Fibroblast of pulmonary artery (primary cell): Measurements from ENCODE around the gene KHDRBS1.

Experiments used
- DNase-seq: peaks from one replicate; pipeline ENCODE4 v3.0.0-alpha.2; 2010; ENCODE audit warnings: low read depth
- H3K4me3 ChIP-seq: replicated peaks from 2 replicates; pipeline ENCODE4 v1.5.1; 2011; ENCODE audit warnings: low read depth, mild to moderate bottlenecking, control low read depth, low read length, moderate library complexity
- TF ChIP-seq, protein P1 (sequence below): IDR thresholded peaks from 2 replicates; pipeline ENCODE4 v1.5.1; 2011; ENCODE audit warnings: mild to moderate bottlenecking, control low read depth, low read length, inconsistent platforms; ENCODE audit errors: missing control alignments

The KHDRBS1 gene, protein sequence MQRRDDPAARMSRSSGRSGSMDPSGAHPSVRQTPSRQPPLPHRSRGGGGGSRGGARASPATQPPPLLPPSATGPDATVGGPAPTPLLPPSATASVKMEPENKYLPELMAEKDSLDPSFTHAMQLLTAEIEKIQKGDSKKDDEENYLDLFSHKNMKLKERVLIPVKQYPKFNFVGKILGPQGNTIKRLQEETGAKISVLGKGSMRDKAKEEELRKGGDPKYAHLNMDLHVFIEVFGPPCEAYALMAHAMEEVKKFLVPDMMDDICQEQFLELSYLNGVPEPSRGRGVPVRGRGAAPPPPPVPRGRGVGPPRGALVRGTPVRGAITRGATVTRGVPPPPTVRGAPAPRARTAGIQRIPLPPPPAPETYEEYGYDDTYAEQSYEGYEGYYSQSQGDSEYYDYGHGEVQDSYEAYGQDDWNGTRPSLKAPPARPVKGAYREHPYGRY

DNA sequence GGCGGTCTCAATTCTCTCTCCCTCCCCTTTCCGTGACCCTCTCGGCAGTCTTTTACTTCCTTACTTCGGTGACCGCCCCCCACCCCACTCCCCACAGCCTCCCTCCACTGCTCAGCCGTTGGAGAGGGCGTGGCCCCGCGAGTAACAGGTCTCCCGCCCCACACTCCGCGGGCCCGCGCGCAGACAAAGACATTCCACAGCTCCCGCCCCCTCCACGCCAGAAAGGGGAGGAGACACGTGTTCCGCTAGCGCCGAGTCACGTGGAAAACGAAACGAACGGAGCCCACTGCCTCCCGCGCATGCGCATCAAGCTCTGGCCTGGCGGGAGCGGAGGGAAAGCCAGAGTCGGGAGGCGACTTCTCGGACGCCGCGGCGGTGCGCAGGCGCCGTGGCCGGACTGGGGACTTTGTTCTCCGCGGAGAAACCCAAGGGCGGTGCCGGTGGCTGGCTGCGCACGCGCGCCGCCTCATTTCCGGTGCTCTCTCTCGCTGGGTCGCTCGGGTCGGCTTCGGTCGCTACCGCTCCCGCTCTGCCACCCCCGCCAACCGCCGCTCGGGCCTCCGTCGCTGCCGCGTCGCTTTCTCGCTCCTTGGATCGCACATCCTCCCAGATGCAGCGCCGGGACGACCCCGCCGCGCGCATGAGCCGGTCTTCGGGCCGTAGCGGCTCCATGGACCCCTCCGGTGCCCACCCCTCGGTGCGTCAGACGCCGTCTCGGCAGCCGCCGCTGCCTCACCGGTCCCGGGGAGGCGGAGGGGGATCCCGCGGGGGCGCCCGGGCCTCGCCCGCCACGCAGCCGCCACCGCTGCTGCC, at the start of gene KHDRBS1:
Gene KHDRBS1 (plus strand): TSS at position 483 of the 813 bp plus-strand sequence. CDS start 128 bp downstream, at position 611.
- TF ChIP-seq, protein P1, sequence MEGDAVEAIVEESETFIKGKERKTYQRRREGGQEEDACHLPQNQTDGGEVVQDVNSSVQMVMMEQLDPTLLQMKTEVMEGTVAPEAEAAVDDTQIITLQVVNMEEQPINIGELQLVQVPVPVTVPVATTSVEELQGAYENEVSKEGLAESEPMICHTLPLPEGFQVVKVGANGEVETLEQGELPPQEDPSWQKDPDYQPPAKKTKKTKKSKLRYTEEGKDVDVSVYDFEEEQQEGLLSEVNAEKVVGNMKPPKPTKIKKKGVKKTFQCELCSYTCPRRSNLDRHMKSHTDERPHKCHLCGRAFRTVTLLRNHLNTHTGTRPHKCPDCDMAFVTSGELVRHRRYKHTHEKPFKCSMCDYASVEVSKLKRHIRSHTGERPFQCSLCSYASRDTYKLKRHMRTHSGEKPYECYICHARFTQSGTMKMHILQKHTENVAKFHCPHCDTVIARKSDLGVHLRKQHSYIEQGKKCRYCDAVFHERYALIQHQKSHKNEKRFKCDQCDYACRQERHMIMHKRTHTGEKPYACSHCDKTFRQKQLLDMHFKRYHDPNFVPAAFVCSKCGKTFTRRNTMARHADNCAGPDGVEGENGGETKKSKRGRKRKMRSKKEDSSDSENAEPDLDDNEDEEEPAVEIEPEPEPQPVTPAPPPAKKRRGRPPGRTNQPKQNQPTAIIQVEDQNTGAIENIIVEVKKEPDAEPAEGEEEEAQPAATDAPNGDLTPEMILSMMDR = no peak
- peak within 1 kb of the TSS; percentile 99 for H3K4me3 ChIP-seq
- peak; percentile 99 for DNase-seq

DNA sequence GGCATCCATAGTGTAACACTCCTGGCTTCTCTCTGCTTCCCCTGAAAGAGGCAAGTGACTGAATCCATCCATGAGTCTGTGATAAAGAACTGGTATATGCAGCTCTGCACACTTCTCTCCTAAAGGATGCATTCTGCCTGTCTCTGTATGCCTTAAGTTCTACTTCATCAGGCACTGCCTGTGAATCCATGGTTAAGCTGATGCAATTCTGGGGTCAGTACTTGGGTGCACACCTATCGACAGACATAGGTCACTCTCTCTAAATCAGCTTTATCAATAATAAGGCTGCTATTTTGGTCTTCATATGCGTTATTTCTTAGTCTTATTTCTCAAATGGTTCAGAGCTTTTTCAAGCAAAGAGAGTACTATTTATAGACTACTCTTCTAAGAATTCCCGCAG, 42.8 kb upstream of the KHDRBS1 start:
- no peak for DNase-seq
- no peak overlapping the region for H3K4me3 ChIP-seq
- TF ChIP-seq, protein P1 = no peak

DNA sequence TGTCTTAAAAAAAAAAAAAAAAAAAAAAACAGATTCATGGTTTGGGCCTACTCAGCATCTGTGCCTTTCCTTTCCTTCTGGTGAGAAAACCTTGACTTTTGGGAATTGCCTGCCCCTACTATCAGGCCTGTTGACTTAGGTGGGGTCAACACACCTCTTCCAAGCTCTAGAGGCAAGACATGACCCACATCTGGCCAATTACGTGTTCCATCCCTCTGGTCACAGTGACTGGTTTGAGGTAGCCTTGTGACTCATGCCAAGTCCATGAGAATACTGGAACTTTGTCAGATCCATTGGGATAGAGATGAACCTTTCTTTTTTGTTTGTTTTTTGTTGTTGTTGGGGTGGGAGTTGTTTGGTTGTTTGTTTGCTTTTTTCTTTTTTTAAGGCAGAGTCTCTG, 37.3 kb upstream of the KHDRBS1 start:
- DNase-seq = no peak
- H3K4me3 ChIP-seq = no peak overlapping the region
- TF ChIP-seq, protein P1 = no peak

DNA sequence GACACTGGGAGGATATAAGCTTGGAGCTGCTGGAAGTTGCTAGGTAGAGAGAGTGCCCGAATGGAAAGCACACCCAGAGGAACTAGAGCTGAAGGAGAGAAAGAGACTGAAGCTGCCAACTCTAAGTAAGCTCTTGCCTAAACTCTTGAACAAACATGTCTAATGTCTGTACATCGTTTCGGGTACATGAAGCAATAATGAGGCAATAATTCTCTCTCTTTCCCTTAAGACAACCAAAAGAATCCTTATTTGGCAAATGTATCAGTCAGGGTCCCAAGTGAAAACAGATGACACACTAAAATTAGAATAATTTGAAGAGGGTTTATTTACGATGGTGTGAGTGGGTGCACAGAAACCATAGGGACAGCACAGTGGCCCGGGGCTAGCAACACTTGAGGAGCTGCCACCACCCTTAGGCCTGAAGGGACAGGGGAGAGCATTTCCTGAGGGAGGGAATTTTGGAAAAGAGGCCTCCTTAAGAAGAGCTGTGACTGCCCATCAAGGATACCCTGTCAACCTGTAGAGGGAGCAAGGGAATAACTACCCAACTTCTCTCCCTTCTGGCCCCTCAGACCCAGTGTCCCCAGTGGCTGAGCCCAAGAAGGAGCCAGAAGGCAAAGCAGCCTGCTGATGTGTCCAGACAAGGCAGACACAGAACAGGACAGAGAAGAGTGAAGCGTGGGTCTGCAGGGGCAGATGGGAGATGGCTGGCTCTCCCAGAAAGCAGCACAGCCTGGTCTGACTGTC, 36.1 kb upstream of the KHDRBS1 start:
- peak; percentile 69 for DNase-seq
- TF ChIP-seq, protein P1 = peak; percentile 55

GRCh38 chr1:31978843-31979400, 34.7 kb upstream of the KHDRBS1 start:
- no peak for DNase-seq
- no peak overlapping the region for H3K4me3 ChIP-seq
- TF ChIP-seq, protein P1 = no peak

More for the DNA sequence above, 36.1 kb upstream of the KHDRBS1 start:
- H3K4me3 ChIP-seq = no peak overlapping the region

DNA sequence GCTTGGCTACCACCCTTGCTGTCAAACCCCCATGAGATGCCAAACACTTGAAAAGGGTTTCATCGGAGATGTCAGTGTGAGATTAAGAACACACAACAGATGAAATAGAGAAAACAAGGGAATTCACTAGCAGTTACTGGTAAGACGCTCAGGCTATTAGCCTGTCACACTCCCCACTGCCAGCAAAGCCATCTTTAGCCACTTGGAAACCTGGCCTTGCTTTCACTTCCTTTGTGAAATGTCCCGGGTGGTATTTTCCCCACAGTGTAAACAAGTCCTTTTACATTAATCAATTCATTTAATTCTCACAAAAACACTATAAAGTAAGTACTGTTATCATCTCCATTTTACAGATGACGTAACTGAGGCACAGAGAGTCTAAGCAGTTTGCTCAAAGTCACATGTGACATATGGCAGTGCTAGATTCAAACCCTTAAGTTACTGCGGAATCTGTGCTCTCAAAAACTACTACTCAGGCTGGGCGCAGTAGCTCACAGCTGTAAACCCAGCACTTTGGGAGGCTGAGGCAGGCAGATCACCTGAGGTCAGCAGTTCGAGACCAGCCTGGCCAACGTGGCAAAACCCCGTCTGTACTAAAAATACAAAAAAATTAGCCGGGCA, 32.7 kb upstream of the KHDRBS1 start:
- TF ChIP-seq, protein P1 = no peak
- H3K4me3 ChIP-seq = no peak overlapping the region
- DNase-seq = no peak
